HG03097 (cell line): ENCODE results near the gene INPP5J.
"Not testable (repeated sequence)": the region's sequence is repeated elsewhere in the genome, so short reads cannot be mapped to it uniquely, and the experiment has no call there.

ENCODE experiments used
- ATAC-seq: cut with Tn5 transposase; IDR thresholded peaks from one replicate; pipeline ENCODE4 v1.9.1; 2021; ENCODE audit not compliant: unreplicated experiment, low FRiP score

The INPP5J gene

GRCh38 chr22:31144223-31144622, 21.5 kb downstream of the INPP5J start:
- ATAC-seq = no peak

GRCh38 chr22:31148488-31148887, 25.7 kb downstream of the INPP5J start:
- ATAC-seq = no peak

GRCh38 chr22:31148953-31149627, 26.3 kb downstream of the INPP5J start:
- ATAC-seq = no peak

- no peak for ATAC-seq
These were observed 27.8 kb downstream of the INPP5J start for GRCh38 chr22:31150615-31151014.

GRCh38 chr22:31151872-31152271, 29.1 kb downstream of the INPP5J start:
- no peak for ATAC-seq

GRCh38 chr22:31153357-31153756, 30.6 kb downstream of the INPP5J start:
- ATAC-seq = no peak

GRCh38 chr22:31154975-31155374, 32.2 kb downstream of the INPP5J start:
- no peak for ATAC-seq

GRCh38 chr22:31155422-31155821, 32.7 kb downstream of the INPP5J start:
- no peak for ATAC-seq

- peak; percentile 11 for ATAC-seq
These were observed 37.7 kb downstream of the INPP5J start for GRCh38 chr22:31160328-31160978.

- ATAC-seq = no peak
These were observed 38.6 kb downstream of the INPP5J start for GRCh38 chr22:31161386-31161785.

- ATAC-seq = no peak
These were observed 39.4 kb downstream of the INPP5J start for GRCh38 chr22:31162015-31162765.

- ATAC-seq = no peak
These were observed 48.2 kb downstream of the INPP5J start for GRCh38 chr22:31170971-31171370.

- not testable (repeated sequence) for ATAC-seq
These were observed 49.0 kb downstream of the INPP5J start for GRCh38 chr22:31171734-31172133.

GRCh38 chr22:31173386-31174145, 50.8 kb downstream of the INPP5J start:
- ATAC-seq = no peak

- no peak for ATAC-seq
These were observed 54.2 kb downstream of the INPP5J start for GRCh38 chr22:31176923-31177322.

GRCh38 chr22:31177420-31178162, 54.8 kb downstream of the INPP5J start:
- ATAC-seq = no peak

- no peak for ATAC-seq
These were observed 56.1 kb downstream of the INPP5J start for GRCh38 chr22:31178859-31179258.

- ATAC-seq = no peak
These were observed 56.6 kb downstream of the INPP5J start for GRCh38 chr22:31179345-31179744.

GRCh38 chr22:31184015-31184414, 61.2 kb downstream of the INPP5J start:
- no peak for ATAC-seq
